ENCODE data around the gene ASB14. TPM values are rescaled to one million over a fixed set of nuclear protein-coding genes. Genes with fewer than 3 reads are reported as not detected.
"Not testable (repeated sequence)": the region's sequence is repeated elsewhere in the genome, so short reads cannot be mapped to it uniquely, and the experiment has no call there.

Gene ASB14
- total RNA-seq, 1 donor from 2014 or later: not detected

- Mint-ChIP-seq H3K4me1 (no peaks in the 10 kb centered on the region), H3K9me3 (peaks cover 6% of the 10 kb centered on the region), H3K27me3 (peaks cover 8% of the 10 kb centered on the region), H3K36me3 (ENCODE audit: low read depth) (no peaks in the 10 kb centered on the region), H3K4me3 (no peak overlapping the region), H3K27ac (no peak overlapping the region)
- intact Hi-C loops (cut with micrococcal nuclease): no loop called here
- CTCF ChIA-PET: no interaction called here
- ATAC-seq (ENCODE audit: low read depth): no peak
- POLR2A ChIA-PET: no interaction called here
- DNase-seq: no peak
- TF ChIP-seq CTCF (IDR thresholded peaks at IDR 0.05): no peak
Observed at GRCh38 chr3:57314204-57314603, 21.7 kb upstream of the ASB14 start.

GRCh38 chr3:57309769-57310360 lies 17.4 kb upstream of the ASB14 start:
- H3K4me3 Mint-ChIP-seq: no peak overlapping the region
- DNase-seq (no peak), ATAC-seq (ENCODE audit: low read depth) (no peak)
- POLR2A ChIA-PET: no interaction called here
- intact Hi-C loops (cut with micrococcal nuclease): no loop called here
- peaks cover 7% of the 10 kb centered on the region for H3K27me3 Mint-ChIP-seq
- H3K36me3 Mint-ChIP-seq (ENCODE audit: low read depth): no peaks in the 10 kb centered on the region
- H3K9me3 Mint-ChIP-seq: no peaks in the 10 kb centered on the region
- CTCF ChIA-PET: no interaction called here
- H3K27ac Mint-ChIP-seq: no peak overlapping the region
- H3K4me1 Mint-ChIP-seq: no peaks in the 10 kb centered on the region
- TF ChIP-seq CTCF (IDR thresholded peaks at IDR 0.05): no peak

- H3K4me3 Mint-ChIP-seq; POLR2A ChIA-PET; H3K9me3 Mint-ChIP-seq; H3K4me1 Mint-ChIP-seq; DNase-seq; CTCF ChIA-PET; intact Hi-C loops (cut with micrococcal nuclease); H3K36me3 Mint-ChIP-seq (ENCODE audit: low read depth); ATAC-seq (ENCODE audit: low read depth); H3K27ac Mint-ChIP-seq: not testable (repeated sequence)
- H3K27me3 Mint-ChIP-seq: peaks cover 17% of the 10 kb centered on the region
Observed at GRCh38 chr3:57303520-57303919, 11.0 kb upstream of the ASB14 start.

- no peak overlapping the region for H3K4me3 Mint-ChIP-seq
- ChIA-PET POLR2A (no interaction called here), CTCF (no interaction called here)
- no peak for ATAC-seq (ENCODE audit: low read depth)
- H3K4me1 Mint-ChIP-seq: no peaks in the 10 kb centered on the region
- no peaks in the 10 kb centered on the region for H3K36me3 Mint-ChIP-seq (ENCODE audit: low read depth)
- intact Hi-C loops (cut with micrococcal nuclease): no loop called here
- TF ChIP-seq CTCF (IDR thresholded peaks at IDR 0.05): no peak
- no peak overlapping the region for H3K27ac Mint-ChIP-seq
- H3K9me3 Mint-ChIP-seq: no peaks in the 10 kb centered on the region
- H3K27me3 Mint-ChIP-seq: peaks cover 22% of the 10 kb centered on the region
- DNase-seq: no peak
Observed at GRCh38 chr3:57298041-57298440, 5.6 kb upstream of the ASB14 start.

DNA sequence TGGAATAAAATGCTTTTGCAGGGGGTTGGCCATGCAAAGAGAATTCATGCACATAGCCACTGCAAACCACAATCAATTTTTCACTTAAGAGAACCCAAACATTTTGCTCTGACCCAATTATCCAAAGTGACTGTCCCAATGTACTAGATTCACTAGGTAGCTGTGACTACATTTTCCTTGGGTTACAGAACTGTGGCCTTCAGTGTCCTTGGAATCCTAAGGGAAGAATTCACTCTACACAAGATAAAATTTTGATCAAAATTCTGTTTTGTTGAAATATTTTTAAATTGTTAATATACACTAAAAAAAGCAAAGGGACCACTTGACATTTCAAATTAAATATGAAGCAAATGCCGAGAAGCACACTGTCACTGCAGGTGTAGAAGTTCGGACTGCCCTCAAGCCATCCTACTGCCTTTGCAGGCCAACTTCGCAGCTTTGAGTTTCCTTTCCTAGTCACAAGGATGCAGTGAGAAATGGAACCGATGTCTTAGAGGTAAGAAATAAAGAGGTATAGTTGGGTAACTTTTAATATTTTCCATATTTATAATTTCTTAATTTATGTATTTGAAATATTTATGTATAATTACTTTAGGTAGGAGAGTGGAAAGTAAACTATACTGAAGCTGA lies 527 bp upstream of the ASB14 start:
- POLR2A ChIA-PET: no interaction called here
- Mint-ChIP-seq H3K4me3 (no peak overlapping the region), H3K4me1 (no peaks in the 10 kb centered on the region), H3K27ac (no peak overlapping the region), H3K36me3 (ENCODE audit: low read depth) (no peaks in the 10 kb centered on the region), H3K27me3 (peaks cover 23% of the 10 kb centered on the region), H3K9me3 (no peaks in the 10 kb centered on the region)
- ATAC-seq (ENCODE audit: low read depth) (no peak), DNase-seq (no peak)
- CTCF ChIA-PET: no interaction called here
- intact Hi-C loops (cut with micrococcal nuclease): no loop called here
- TF ChIP-seq CTCF (IDR thresholded peaks at IDR 0.05): no peak

DNA sequence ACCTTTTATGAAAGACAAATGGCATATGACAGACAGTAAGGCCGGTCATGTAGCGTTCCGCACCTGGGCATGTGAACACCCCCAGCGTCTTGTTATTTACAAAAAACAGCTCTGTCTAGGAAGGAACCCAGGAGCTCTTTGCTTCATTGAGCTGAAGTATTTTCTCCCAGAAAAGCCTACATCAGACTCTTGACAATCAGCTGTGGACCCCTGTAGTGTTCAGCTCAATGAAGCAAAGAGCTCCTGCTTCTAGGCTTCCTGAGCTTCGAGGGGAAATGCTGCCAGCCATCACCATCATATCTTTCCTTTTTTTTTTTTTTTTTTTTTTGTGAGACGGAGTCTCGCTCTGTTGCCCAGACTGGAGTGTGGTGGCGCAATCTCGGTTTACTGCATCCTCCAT lies 4.1 kb downstream of the ASB14 start:
- ATAC-seq (ENCODE audit: low read depth): no peak
- POLR2A ChIA-PET: interaction anchor here (0.6 kb wide), 1 partner anchor 19 kb away, joined by 5 read pairs; no protein-coding TSS in a partner anchor
- intact Hi-C loops (cut with micrococcal nuclease): no loop called here
- Mint-ChIP-seq H3K36me3 (ENCODE audit: low read depth) (no peaks in the 10 kb centered on the region), H3K27ac (no peak overlapping the region), H3K4me3 (no peak overlapping the region), H3K9me3 (no peaks in the 10 kb centered on the region), H3K27me3 (peaks cover 12% of the 10 kb centered on the region), H3K4me1 (no peaks in the 10 kb centered on the region)
- no peak for TF ChIP-seq CTCF (IDR thresholded peaks at IDR 0.05)
- CTCF ChIA-PET: no interaction called here
- no peak for DNase-seq
